K562 (cell line): ENCODE measurements around the gene FCAMR. TPM values are rescaled to one million over a fixed set of nuclear protein-coding genes. Genes with fewer than 3 reads are reported as not detected.

ENCODE experiments used
- ATAC-seq: fragments of 200-7000 bp; cut with Tn5 transposase; 3 replicates; pipeline ENCODE4 v1.9.1; 2020; ENCODE audit warnings: moderate library complexity
- BruUV-seq: library from RNA; stranded (reverse); fragments of 400-500 nt; replicated peaks from 2 replicates; lab custom pipeline; 2021; lab: Mats Ljungman, UMichigan
- CTCF ChIA-PET: fragments of 300-600 bp; formaldehyde crosslinking; extraction: SDS; loops from one replicate; lab custom pipeline; 2021; ENCODE audit warnings: low intra/inter-chr PET ratio; lab: Yijun Ruan, JAX
- POLR2A ChIA-PET: fragments of 300-600, 350-650 bp; sonication (Branson Sonifier 250); formaldehyde crosslinking; extraction: SDS; loops from one replicate; lab custom pipeline; 2021; ENCODE audit warnings: antibody characterized with exemption, inconsistent platforms; lab: Yijun Ruan, JAX
- DNase-seq, 4 experiments: peaks; one replicate each; pipeline versions ENCODE4 v3.0.0 to v3.0.0-alpha.2; 2011 to 2018; ENCODE audit warnings: low spot score in 3 of 4, mixed read lengths in 3 of 4; ENCODE audit errors: extremely low read depth in 1 of 4
- FAIRE-seq: peaks from 2 replicates; lab custom pipeline; 2011; peaks lifted over from hg19 to GRCh38; lab: Jason Lieb, UNC
- H2AFZ ChIP-seq: 2 replicates; pipeline ENCODE4 v1.6.0; 2011; ENCODE audit warnings: low read depth, low read length, control low read depth, inconsistent platforms
- H3K27ac ChIP-seq: fragments of 200-600 bp; 3 replicates; pipeline ENCODE4 v1.8.0; 2011; ENCODE audit warnings: low read depth, mild to moderate bottlenecking, control low read depth, inconsistent platforms, low read length, moderate library complexity, mixed read lengths; ENCODE audit errors: extremely low read depth
- H3K27me3 ChIP-seq, 2 experiments: fragments of 300-600 bp in 1 of 2; 2 replicates in 1 of 2; 3 replicates in 1 of 2; pipeline versions ENCODE4 v1.6.0 to v1.8.0; 2011; ENCODE audit warnings: inconsistent platforms in 2 of 2, low read length in 2 of 2, mild to moderate bottlenecking in 1 of 2, mixed read lengths in 1 of 2, moderate library complexity in 1 of 2; ENCODE audit not compliant: control insufficient read depth in 2 of 2, insufficient read depth in 2 of 2
- H3K36me3 ChIP-seq: fragments of 300-600 bp; 3 replicates; pipeline ENCODE4 v1.8.0; 2011; ENCODE audit warnings: mild to moderate bottlenecking, low read length, inconsistent platforms; ENCODE audit not compliant: control insufficient read depth, insufficient read depth
- H3K4me1 ChIP-seq, 2 experiments: fragments of 200-600 bp in 1 of 2; replicated peaks in 1 of 2; 2 replicates in 1 of 2; 3 replicates in 1 of 2; pipeline versions ENCODE4 v1.5.1 to v1.8.0; 2011; ENCODE audit warnings: inconsistent platforms in 2 of 2, low read length in 2 of 2, mild to moderate bottlenecking in 1 of 2, mixed read lengths in 1 of 2, moderate library complexity in 1 of 2; ENCODE audit not compliant: control insufficient read depth in 2 of 2, insufficient read depth in 2 of 2
- H3K4me2 ChIP-seq: 2 replicates; pipeline ENCODE4 v1.6.1; 2011; ENCODE audit warnings: low read length, control low read depth, inconsistent platforms, mixed read lengths; ENCODE audit not compliant: insufficient read depth
- H3K4me3 ChIP-seq: fragments of 200-600 bp; sonication (generic), shearing (Covaris generic); 2 replicates; pipeline ENCODE4 v1.5.1; 2016; ENCODE audit warnings: control low read depth, inconsistent platforms
- H3K79me2 ChIP-seq: fragments of 200-600 bp; 3 replicates; pipeline ENCODE4 v1.8.0; 2011; ENCODE audit warnings: low read length, inconsistent platforms; ENCODE audit not compliant: control insufficient read depth, insufficient read depth
- H3K9ac ChIP-seq, 2 experiments: 2 replicates each; pipeline versions ENCODE4 v1.6.0 to v1.6.1; 2011; ENCODE audit warnings: low read depth in 2 of 2, low read length in 2 of 2, control low read depth in 1 of 2, inconsistent platforms in 1 of 2, mild to moderate bottlenecking in 1 of 2, mixed read lengths in 1 of 2; ENCODE audit not compliant: insufficient read depth in 1 of 2
- H3K9me1 ChIP-seq: one replicate; pipeline ENCODE4 v1.6.0; 2011; ENCODE audit warnings: inconsistent platforms, mild to moderate bottlenecking, low read length, moderate library complexity; ENCODE audit not compliant: control insufficient read depth, insufficient read depth
- H3K9me3 ChIP-seq: replicated peaks from 2 replicates; pipeline ENCODE4 v1.5.1; 2011; ENCODE audit warnings: low read depth, low read length, inconsistent platforms; ENCODE audit not compliant: control insufficient read depth, insufficient read depth
- H4K20me1 ChIP-seq: replicated peaks from 2 replicates; pipeline ENCODE4 v1.6.1; 2011; ENCODE audit warnings: low read length, inconsistent platforms, mixed read lengths; ENCODE audit not compliant: control insufficient read depth, insufficient read depth
- GABPA ChIP-seq: fragments of 200-800 bp; sonication (Bioruptor generic); conservative IDR thresholded peaks from 2 replicates; pipeline ENCODE4 v1.6.1; 2016; ENCODE audit warnings: low read depth, missing genetic modification characterization, missing compliant biosample characterization
- L3MBTL2 ChIP-seq: fragments of 450-650 bp; IDR thresholded peaks from 2 replicates; pipeline ENCODE4 v1.6.1; 2016; ENCODE audit warnings: mild to moderate bottlenecking, moderate library complexity
- NCOA2 ChIP-seq, 2 experiments: fragments of 450-650 bp; IDR thresholded peaks; 2 replicates each; pipeline ENCODE4 v1.6.1; 2018; ENCODE audit warnings: mild to moderate bottlenecking in 2 of 2, moderate library complexity in 1 of 2; ENCODE audit not compliant: partially characterized antibody in 2 of 2
- NFIC ChIP-seq: fragments of 450-650 bp; IDR thresholded peaks from 2 replicates; pipeline ENCODE4 v1.6.1; 2017; ENCODE audit warnings: mild to moderate bottlenecking, inconsistent platforms
- NR1H2 ChIP-seq: sonication (generic); formaldehyde crosslinking; IDR thresholded peaks from 2 replicates; pipeline ENCODE4 v1.4.0; 2020; ENCODE audit warnings: mild to moderate bottlenecking, missing genetic modification reagents
- RAD21 ChIP-seq, 2 experiments: fragments of 250-450 bp in 1 of 2; fragments of 450-650 bp in 1 of 2; sonication (Bioruptor Pico) in 1 of 2; formaldehyde crosslinking in 1 of 2; IDR thresholded peaks in 1 of 2; conservative IDR thresholded peaks in 1 of 2; 2 replicates each; pipeline versions ENCODE4 v1.4.0 to v1.8.0; 2020 to 2022; ENCODE audit warnings: mild to moderate bottlenecking in 2 of 2, moderate library complexity in 1 of 2
- SP2 ChIP-seq: IDR thresholded peaks from 2 replicates; pipeline ENCODE4 v1.6.1; 2011; ENCODE audit warnings: mild to moderate bottlenecking, low read depth, low read length, moderate library complexity; ENCODE audit not compliant: poor library complexity, severe bottlenecking; ENCODE audit errors: extremely low read depth
- YY1 ChIP-seq, 3 experiments: IDR thresholded peaks; 2 replicates each; pipeline ENCODE4 v1.6.1; 2011; ENCODE audit warnings: low read length in 2 of 3, mild to moderate bottlenecking in 2 of 3, moderate library complexity in 2 of 3, borderline replicate concordance in 1 of 3, control low read depth in 1 of 3, low read depth in 1 of 3; ENCODE audit not compliant: insufficient read depth in 3 of 3, insufficient replicate concordance in 2 of 3, control insufficient read depth in 1 of 3, insufficient read length in 1 of 3; ENCODE audit errors: extremely low read depth in 1 of 3
- ZKSCAN1 ChIP-seq: fragments of 150-350 bp; IDR thresholded peaks from 2 replicates; pipeline ENCODE4 v1.6.1; 2016; ENCODE audit warnings: low read depth, low read length
- ZNF133 ChIP-seq: fragments of 250-450 bp; sonication (Bioruptor Pico); IDR thresholded peaks from 2 replicates; pipeline ENCODE4 v1.4.0; 2020; ENCODE audit warnings: mild to moderate bottlenecking
- ZNF23 ChIP-seq: fragments of 250-450 bp; sonication (Bioruptor Pico); IDR thresholded peaks from 2 replicates; pipeline ENCODE4 v1.4.0; 2020; ENCODE audit warnings: mild to moderate bottlenecking
- whole genome bisulfite sequencing: fragments of 100-300 bp; shearing (Covaris generic); methylation state at CpG from one replicate; pipeline ENCODE4 v1.1.6; 2016; ENCODE audit warnings: low coverage, mixed read lengths; ENCODE audit not compliant: insufficient coverage; ENCODE audit errors: missing lambda C conversion rate; 5-methylcytosine and 5-hydroxymethylcytosine counted together
- in situ Hi-C: fragments of 300-500 bp; cut with MboI; formaldehyde crosslinking; loops from 4 replicates; pipeline ENCODE4 v1.15.0; 2018; ENCODE audit warnings: inconsistent platforms, mixed read lengths
- intact Hi-C: fragments of 100-400 bp; cut with micrococcal nuclease; formaldehyde crosslinking; loops from 2 replicates; pipeline ENCODE4 v1.14.2; 2022
- polyA plus RNA-seq, 8 experiments: library from polyadenylated mRNA; depleted of rRNA in 4 of 8; stranded (reverse) in 5 of 8; unstranded in 3 of 8; fragments of >200 nt; fragmentation: Nextera tagmentation in 2 of 8; fragmentation: Illumina TruSeq in 1 of 8; extraction: Ambion mirVana in 2 of 8; extraction: Trizol in 1 of 8; gene quantifications; 2 replicates each; pipeline versions ENCODE4 v1.2.1 to v1.2.3, GENCODE V29; 2011 to 2014; ENCODE audit warnings: inconsistent platforms in 1 of 8, missing spikeins in 1 of 8
- total RNA-seq, 7 experiments: library from RNA; depleted of rRNA in 6 of 7; stranded (reverse); fragments of >200 nt in 6 of 7; fragmentation: Illumina TruSeq in 2 of 7; extraction: Trizol in 2 of 7; gene quantifications; 2 replicates each; pipeline versions ENCODE4 v1.2.1 to v1.2.3, GENCODE V29; 2011 to 2021; ENCODE audit warnings: low replicate concordance in 1 of 7
- TF ChIP-seq, protein P1 (sequence below), 3 experiments: IDR thresholded peaks in 2 of 3; conservative IDR thresholded peaks in 1 of 3; 2 replicates each; pipeline ENCODE4 v1.5.1; 2011 to 2012; ENCODE audit warnings: low read length in 3 of 3, mild to moderate bottlenecking in 3 of 3, control low read depth in 2 of 3, improper control_type of control experiment in 1 of 3, inconsistent platforms in 1 of 3, low read depth in 1 of 3, mixed read lengths in 1 of 3, moderate library complexity in 1 of 3; ENCODE audit not compliant: insufficient read depth in 2 of 3

FCAMR gene
- total and polyA plus RNA-seq, 9 of the 15 experiments (the other 6 are each of a cell fraction or from before 2014, with no cell fraction given), result not detected

DNA sequence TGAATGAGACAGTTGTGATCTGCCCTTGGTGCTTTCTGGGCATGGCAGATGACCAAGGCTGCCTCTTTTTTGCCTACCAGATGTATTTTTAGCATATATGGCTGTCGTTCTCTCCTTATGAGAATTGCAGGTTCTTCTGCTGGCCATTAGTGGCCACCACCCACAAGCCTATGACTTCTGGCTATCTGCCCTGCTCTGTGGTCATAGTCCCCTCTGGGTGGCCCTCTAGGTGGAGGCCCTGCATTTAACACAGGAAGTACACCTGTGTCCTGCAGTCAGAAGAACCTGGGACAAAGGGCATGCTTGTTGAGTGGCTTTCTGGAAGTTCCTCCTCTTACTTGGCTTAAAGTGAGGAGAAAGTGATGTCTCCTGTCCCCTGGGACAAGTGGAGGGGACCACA, 6.5 kb downstream of the FCAMR start:
- FAIRE-seq (peak; percentile 44), ATAC-seq (peak; percentile 72), DNase-seq (peak in 2 of 4 experiments; percentile 42 to 43)
- WGBS, result 0% methylated on average over 1 of the region's 1 CpG
- intact Hi-C loops (no loop called here), in situ Hi-C loops (no loop called here)
- POLR2A ChIA-PET, result no interaction called here
- Histone ChIP-seq H3K9ac (no peak overlapping the region), H3K4me1 (peaks cover 3 to 5% of the 10 kb centered on the region in 2 experiments; a peak in 3 of 5 replicates), H3K4me2 (no peak overlapping the region), H3K27ac (no peak overlapping the region), H3K79me2 (no peaks in the 10 kb centered on the region), H4K20me1 (no peaks in the 10 kb centered on the region), H3K9me1 (no peaks in the 10 kb centered on the region), H3K4me3 (no peak overlapping the region), H3K36me3 (no peaks in the 10 kb centered on the region), H2AFZ (peak overlapping the region; percentile 25; the same call in 1 of the 2 replicates), H3K27me3 (peaks cover under 1 to 5% of the 10 kb centered on the region in 2 experiments; a peak in 2 of 5 replicates), H3K9me3 (no peaks in the 10 kb centered on the region)
- no peak for TF ChIP-seq NCOA2 (IDR thresholded peaks at IDR 0.05; ENCODE audit: partially characterized antibody in 2 of 2)
- TF ChIP-seq L3MBTL2, result no peak
- TF ChIP-seq, protein P1, sequence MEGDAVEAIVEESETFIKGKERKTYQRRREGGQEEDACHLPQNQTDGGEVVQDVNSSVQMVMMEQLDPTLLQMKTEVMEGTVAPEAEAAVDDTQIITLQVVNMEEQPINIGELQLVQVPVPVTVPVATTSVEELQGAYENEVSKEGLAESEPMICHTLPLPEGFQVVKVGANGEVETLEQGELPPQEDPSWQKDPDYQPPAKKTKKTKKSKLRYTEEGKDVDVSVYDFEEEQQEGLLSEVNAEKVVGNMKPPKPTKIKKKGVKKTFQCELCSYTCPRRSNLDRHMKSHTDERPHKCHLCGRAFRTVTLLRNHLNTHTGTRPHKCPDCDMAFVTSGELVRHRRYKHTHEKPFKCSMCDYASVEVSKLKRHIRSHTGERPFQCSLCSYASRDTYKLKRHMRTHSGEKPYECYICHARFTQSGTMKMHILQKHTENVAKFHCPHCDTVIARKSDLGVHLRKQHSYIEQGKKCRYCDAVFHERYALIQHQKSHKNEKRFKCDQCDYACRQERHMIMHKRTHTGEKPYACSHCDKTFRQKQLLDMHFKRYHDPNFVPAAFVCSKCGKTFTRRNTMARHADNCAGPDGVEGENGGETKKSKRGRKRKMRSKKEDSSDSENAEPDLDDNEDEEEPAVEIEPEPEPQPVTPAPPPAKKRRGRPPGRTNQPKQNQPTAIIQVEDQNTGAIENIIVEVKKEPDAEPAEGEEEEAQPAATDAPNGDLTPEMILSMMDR (IDR thresholded peaks at IDR 0.05 in 2 of 3, conservative IDR thresholded peaks at IDR 0.05 in 1 of 3; ENCODE audit: insufficient read depth in 2 of 3, low read depth in 1 of 3, low read length in 3 of 3), result peak; percentile 40 to 72 (median 51); a peak in 5 of 6 replicates
- TF ChIP-seq NR1H2 (CRISPR knock-in tag), result no peak
- TF ChIP-seq GABPA (tag), result no peak
- peak in 1 of 2 experiments; percentile 36; a peak in 2 of 4 replicates for TF ChIP-seq RAD21 (CRISPR knock-in tag; conservative IDR thresholded peaks at IDR 0.05 in 1 of 2, IDR thresholded peaks at IDR 0.05 in 1 of 2)
- no peak for TF ChIP-seq YY1 (IDR thresholded peaks at IDR 0.05; ENCODE audit: borderline replicate concordance in 1 of 3, control insufficient read depth in 1 of 3, extremely low read depth in 1 of 3, insufficient read depth in 3 of 3, insufficient read length in 1 of 3, insufficient replicate concordance in 2 of 3, low read depth in 1 of 3, low read length in 2 of 3)
- no peak for TF ChIP-seq ZNF133
- peak; percentile 25; the same call in 1 of the 2 replicates for TF ChIP-seq NFIC
- no peak for TF ChIP-seq ZKSCAN1
- TF ChIP-seq SP2, result no peak
- TF ChIP-seq ZNF23 (CRISPR knock-in tag), result no peak
- BruUV-seq, result no TSS peak
- CTCF ChIA-PET, result no interaction called here
